ENCODE measurements around the gene RANBP1. TPM values are rescaled to one million over a fixed set of nuclear protein-coding genes. Genes with fewer than 3 reads are reported as not detected.

Gene RANBP1
- total RNA-seq, 1 experiment from 2014 or later, result 443 TPM

DNA sequence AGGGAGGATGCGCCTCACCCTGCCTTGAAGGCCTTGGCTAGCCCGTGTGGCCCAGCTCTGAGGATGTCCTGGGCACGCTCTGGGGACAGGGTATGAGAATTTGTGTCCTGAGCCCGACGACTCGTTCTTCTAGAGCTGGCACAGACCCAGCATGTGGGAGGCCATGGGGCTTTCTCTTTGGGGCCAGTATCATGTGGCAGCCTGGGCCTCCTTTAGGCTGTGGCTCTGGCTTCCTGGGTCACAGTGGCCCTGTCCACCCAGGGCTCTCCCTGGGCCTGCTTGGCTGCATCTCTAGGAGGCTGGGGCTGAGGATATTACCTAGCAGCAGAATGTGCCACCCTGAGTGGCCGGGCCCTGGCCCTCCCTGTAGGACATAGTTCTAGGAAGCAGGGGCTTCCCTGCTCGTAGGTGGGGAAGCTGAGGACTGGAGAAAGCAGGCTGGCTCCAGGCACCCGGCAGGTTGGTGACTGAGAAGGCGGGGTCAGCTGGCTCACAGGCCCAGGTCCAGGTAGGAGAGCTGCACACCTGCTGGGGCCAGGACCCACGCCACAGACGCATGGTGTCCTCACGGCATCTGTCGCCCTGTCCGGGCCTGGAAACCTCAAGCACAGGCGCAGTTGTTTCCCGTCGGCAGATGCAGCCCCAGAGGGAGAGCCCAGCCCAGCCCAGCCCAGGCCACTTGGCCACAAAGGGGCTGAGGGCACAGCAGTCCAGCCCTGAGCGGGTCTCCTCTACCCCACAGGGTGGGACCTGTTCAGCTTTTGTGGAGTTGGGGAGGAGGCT is 28.2 kb downstream of the RANBP1 start:
- CTCF ChIA-PET, result interaction anchor here (0.8 to 1.0 kb wide), 2 partner anchors 10 to 13 kb away, joined by 3 to 5 read pairs; no protein-coding TSS in a partner anchor
- ATAC-seq, result no peak

DNA sequence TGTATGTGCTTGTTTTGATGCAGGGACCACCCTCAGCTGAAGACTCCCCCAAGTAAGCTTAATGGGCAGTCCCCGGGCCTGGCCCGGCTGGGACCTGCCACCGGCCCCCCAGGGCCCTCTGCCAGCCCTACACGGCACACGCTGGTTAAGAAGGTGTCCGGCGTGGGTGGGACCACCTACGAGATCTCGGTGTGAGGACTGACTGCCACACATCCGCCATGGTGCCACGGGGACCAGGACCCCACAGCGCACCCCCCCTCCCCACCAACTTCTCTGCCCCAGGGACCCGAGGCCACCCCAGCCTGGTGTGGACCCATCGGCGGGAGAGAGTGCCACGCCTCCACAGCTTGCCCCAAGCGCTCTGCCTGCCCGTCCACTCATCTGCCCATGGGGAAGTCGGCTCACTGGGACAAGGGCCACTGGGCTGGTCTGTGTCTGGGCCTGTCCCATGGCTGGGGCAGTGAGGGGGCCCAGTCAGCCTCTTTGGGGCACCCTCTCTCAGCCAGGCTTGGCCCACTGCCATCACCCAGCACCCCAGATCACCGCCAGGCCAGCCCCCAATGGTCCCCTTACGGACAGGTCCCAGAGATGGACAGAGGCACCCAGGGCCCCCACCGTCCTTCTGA is 29.4 kb downstream of the RANBP1 start:
- POLR2A ChIA-PET, result no interaction called here
- no peak for TF ChIP-seq ZNF138 (CRISPR knock-in tag; conservative IDR thresholded peaks at IDR 0.05)
- TF ChIP-seq, protein P1, sequence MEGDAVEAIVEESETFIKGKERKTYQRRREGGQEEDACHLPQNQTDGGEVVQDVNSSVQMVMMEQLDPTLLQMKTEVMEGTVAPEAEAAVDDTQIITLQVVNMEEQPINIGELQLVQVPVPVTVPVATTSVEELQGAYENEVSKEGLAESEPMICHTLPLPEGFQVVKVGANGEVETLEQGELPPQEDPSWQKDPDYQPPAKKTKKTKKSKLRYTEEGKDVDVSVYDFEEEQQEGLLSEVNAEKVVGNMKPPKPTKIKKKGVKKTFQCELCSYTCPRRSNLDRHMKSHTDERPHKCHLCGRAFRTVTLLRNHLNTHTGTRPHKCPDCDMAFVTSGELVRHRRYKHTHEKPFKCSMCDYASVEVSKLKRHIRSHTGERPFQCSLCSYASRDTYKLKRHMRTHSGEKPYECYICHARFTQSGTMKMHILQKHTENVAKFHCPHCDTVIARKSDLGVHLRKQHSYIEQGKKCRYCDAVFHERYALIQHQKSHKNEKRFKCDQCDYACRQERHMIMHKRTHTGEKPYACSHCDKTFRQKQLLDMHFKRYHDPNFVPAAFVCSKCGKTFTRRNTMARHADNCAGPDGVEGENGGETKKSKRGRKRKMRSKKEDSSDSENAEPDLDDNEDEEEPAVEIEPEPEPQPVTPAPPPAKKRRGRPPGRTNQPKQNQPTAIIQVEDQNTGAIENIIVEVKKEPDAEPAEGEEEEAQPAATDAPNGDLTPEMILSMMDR (IDR thresholded peaks at IDR 0.05), result no peak
- no peak for TF ChIP-seq NR1H2 (CRISPR knock-in tag; IDR thresholded peaks at IDR 0.05)
- TF ChIP-seq SMAD3 (CRISPR knock-in tag; IDR thresholded peaks at IDR 0.05; ENCODE audit: borderline replicate concordance), result no peak
- H3K36me3 Mint-ChIP-seq, result no peaks in the 10 kb centered on the region
- H3K27me3 Mint-ChIP-seq (ENCODE audit: low read depth), result no peaks in the 10 kb centered on the region
- ATAC-seq (no peak), DNase-seq (ENCODE audit: low spot score) (no peak)
- CTCF ChIA-PET, result interaction anchor here (0.8 to 1.0 kb wide), 2 partner anchors 9 to 12 kb away, joined by 3 to 5 read pairs; no protein-coding TSS in a partner anchor
- H3K9me3 Mint-ChIP-seq, result no peaks in the 10 kb centered on the region
- H3K4me3 Mint-ChIP-seq, result no peak overlapping the region
- no peak overlapping the region for H3K27ac Mint-ChIP-seq
- H3K4me1 Mint-ChIP-seq, result no peaks in the 10 kb centered on the region

More for the DNA sequence above, 28.2 kb downstream of the RANBP1 start:
- no peaks in the 10 kb centered on the region for H3K9me3 Mint-ChIP-seq
- no peak overlapping the region; the same call in 1 of the 2 replicates for H3K27ac Mint-ChIP-seq
- TF ChIP-seq MXD4 (CRISPR knock-in tag; IDR thresholded peaks at IDR 0.05; ENCODE audit: borderline replicate concordance) (no peak), CREM (CRISPR knock-in tag; IDR thresholded peaks at IDR 0.05) (no peak), GRHL2 (CRISPR knock-in tag; IDR thresholded peaks at IDR 0.05; ENCODE audit: insufficient replicate concordance, severe bottlenecking) (no peak), TCF7 (CRISPR knock-in tag; IDR thresholded peaks at IDR 0.05; ENCODE audit: low read depth) (no peak), ZNF416 (CRISPR knock-in tag; IDR thresholded peaks at IDR 0.05) (no peak), EMX1 (CRISPR knock-in tag; IDR thresholded peaks at IDR 0.05) (no peak), ZMAT4 (CRISPR knock-in tag; IDR thresholded peaks at IDR 0.05) (no peak), RORB (CRISPR knock-in tag; IDR thresholded peaks at IDR 0.05) (no peak), E2F4 (CRISPR knock-in tag; IDR thresholded peaks at IDR 0.05; ENCODE audit: borderline replicate concordance, low read depth) (no peak), ATF3 (CRISPR knock-in tag; conservative IDR thresholded peaks at IDR 0.05) (no peak)
- TF ChIP-seq, protein P2, sequence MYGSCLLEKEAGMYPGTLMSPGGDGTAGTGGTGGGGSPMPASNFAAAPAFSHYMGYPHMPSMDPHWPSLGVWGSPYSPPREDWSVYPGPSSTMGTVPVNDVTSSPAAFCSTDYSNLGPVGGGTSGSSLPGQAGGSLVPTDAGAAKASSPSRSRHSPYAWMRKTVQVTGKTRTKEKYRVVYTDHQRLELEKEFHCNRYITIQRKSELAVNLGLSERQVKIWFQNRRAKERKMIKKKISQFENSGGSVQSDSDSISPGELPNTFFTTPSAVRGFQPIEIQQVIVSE (CRISPR knock-in tag; IDR thresholded peaks at IDR 0.05; ENCODE audit: borderline replicate concordance), result no peak
- TF ChIP-seq, protein P3, sequence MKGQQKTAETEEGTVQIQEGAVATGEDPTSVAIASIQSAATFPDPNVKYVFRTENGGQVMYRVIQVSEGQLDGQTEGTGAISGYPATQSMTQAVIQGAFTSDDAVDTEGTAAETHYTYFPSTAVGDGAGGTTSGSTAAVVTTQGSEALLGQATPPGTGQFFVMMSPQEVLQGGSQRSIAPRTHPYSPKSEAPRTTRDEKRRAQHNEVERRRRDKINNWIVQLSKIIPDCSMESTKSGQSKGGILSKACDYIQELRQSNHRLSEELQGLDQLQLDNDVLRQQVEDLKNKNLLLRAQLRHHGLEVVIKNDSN (CRISPR knock-in tag; IDR thresholded peaks at IDR 0.05), result no peak
- H3K4me1 Mint-ChIP-seq, result no peaks in the 10 kb centered on the region
- H3K36me3 Mint-ChIP-seq, result no peaks in the 10 kb centered on the region
- DNase-seq (ENCODE audit: low spot score), result no peak
- H3K4me3 Mint-ChIP-seq, result no peak overlapping the region
- no peaks in the 10 kb centered on the region for H3K27me3 Mint-ChIP-seq (ENCODE audit: low read depth)
- POLR2A ChIA-PET, result no interaction called here
